GM19035 (cell line): Measurements from ENCODE around the gene ZSWIM4.
A peak's percentile ranks its signal among the peaks of the same experiment; 100 is the strongest.

Experiments used
- ATAC-seq: cut with Tn5 transposase; IDR thresholded peaks from one replicate; pipeline ENCODE4 v1.9.1; 2021; ENCODE audit not compliant: unreplicated experiment

The ZSWIM4 gene

GRCh38 chr19:13808856-13809255, 13.6 kb downstream of the ZSWIM4 start:
- ATAC-seq = no peak

- no peak for ATAC-seq
These were observed 17.3 kb downstream of the ZSWIM4 start for GRCh38 chr19:13812544-13812943.

GRCh38 chr19:13813147-13813546, 17.9 kb downstream of the ZSWIM4 start:
- no peak for ATAC-seq

- no peak for ATAC-seq
These were observed 19.3 kb downstream of the ZSWIM4 start for GRCh38 chr19:13814550-13814949.

- ATAC-seq = no peak
These were observed 21.9 kb downstream of the ZSWIM4 start for GRCh38 chr19:13817018-13817614.

GRCh38 chr19:13817615-13818371, 22.6 kb downstream of the ZSWIM4 start:
- ATAC-seq = peak; percentile 61

- no peak for ATAC-seq
These were observed 24.0 kb downstream of the ZSWIM4 start for GRCh38 chr19:13819238-13819637.

GRCh38 chr19:13821292-13821691, 26.0 kb downstream of the ZSWIM4 start:
- no peak for ATAC-seq

GRCh38 chr19:13823256-13823655, 28.0 kb downstream of the ZSWIM4 start:
- ATAC-seq = no peak

- ATAC-seq = no peak
These were observed 28.7 kb downstream of the ZSWIM4 start for GRCh38 chr19:13823901-13824300.

GRCh38 chr19:13824703-13825102, 29.5 kb downstream of the ZSWIM4 start:
- no peak for ATAC-seq

- ATAC-seq = no peak
These were observed 30.5 kb downstream of the ZSWIM4 start for GRCh38 chr19:13825489-13826441.

GRCh38 chr19:13826652-13827235, 31.5 kb downstream of the ZSWIM4 start:
- ATAC-seq = no peak

- no peak for ATAC-seq
These were observed 32.4 kb downstream of the ZSWIM4 start for GRCh38 chr19:13827656-13828055.

GRCh38 chr19:13830114-13830740, 35.0 kb downstream of the ZSWIM4 start:
- no peak for ATAC-seq

GRCh38 chr19:13830741-13831536, 35.7 kb downstream of the ZSWIM4 start:
- no peak for ATAC-seq

- no peak for ATAC-seq
These were observed 36.6 kb downstream of the ZSWIM4 start for GRCh38 chr19:13831537-13832467.

GRCh38 chr19:13833330-13834243, 38.3 kb downstream of the ZSWIM4 start:
- ATAC-seq = peak; percentile 77
